ENCODE data around the gene PTPRH. TPM values are rescaled to one million over a fixed set of nuclear protein-coding genes. Genes with fewer than 3 reads are reported as not detected.

PTPRH gene
- total RNA-seq, 1 experiment from 2014 or later, result 15.9 TPM

- DNase-seq (ENCODE audit: low read depth, low spot score) (no peak), ATAC-seq (no peak)
- BruUV-seq (replicated peaks), result no TSS peak
- intact Hi-C loops (cut with micrococcal nuclease), result no loop called here
- RAD21 ChIA-PET (ENCODE audit: low non-redundant PET in 1 of 2, low total read pairs in 2 of 2, uncharacterized antibody in 2 of 2, unreplicated experiment in 2 of 2), result no interaction called here
- Histone ChIP-seq H3K4me1 (ENCODE audit: control insufficient read depth in 1 of 2, insufficient read depth in 2 of 2, low read length in 2 of 2) (no peaks in the 10 kb centered on the region), H3K9me2 (ENCODE audit: insufficient read depth) (no peaks in the 10 kb centered on the region), H3K27me3 (ENCODE audit: insufficient read depth, low read length) (no peaks in the 10 kb centered on the region), H3K79me2 (ENCODE audit: insufficient read depth, low read length) (peaks cover 89% of the 10 kb centered on the region), H3K4me2 (ENCODE audit: low read length) (no peak overlapping the region), H3K27ac (ENCODE audit: low read depth, low read length) (no peak overlapping the region), H3K9ac (ENCODE audit: low read length) (no peak overlapping the region), H2AFZ (ENCODE audit: low read depth, low read length, poor library complexity, severe bottlenecking) (no peak overlapping the region), H3K4me3 (replicated peaks in 1 of 2; ENCODE audit: low read depth in 1 of 2, low read length in 2 of 2) (no peak overlapping the region), H3K9me3 (ENCODE audit: control insufficient read depth in 1 of 2, insufficient read depth in 1 of 2, low read depth in 1 of 2, low read length in 2 of 2) (no peaks in the 10 kb centered on the region), H3K36me3 (ENCODE audit: control insufficient read depth in 1 of 2, insufficient read depth in 2 of 2, low read length in 2 of 2) (peaks cover 2 to 11% of the 10 kb centered on the region in 2 experiments; a peak in 3 of 4 replicates), H4K20me1 (ENCODE audit: insufficient read depth) (no peaks in the 10 kb centered on the region)
- POLR2A ChIA-PET, result interaction anchor here (1.9 kb wide), 1 partner anchor 9 kb away, joined by 4 read pairs; the partner anchor contains the start of gene PPP6R1
- TF ChIP-seq EZH2 (IDR thresholded peaks at IDR 0.05) (no peak), EZH2phosphoT487 (IDR thresholded peaks at IDR 0.05; ENCODE audit: borderline replicate concordance) (no peak), CEBPB (IDR thresholded peaks at IDR 0.05; ENCODE audit: low read depth) (no peak), ELF1 (IDR thresholded peaks at IDR 0.05; ENCODE audit: borderline replicate concordance, low read depth) (no peak), ZNF274 (IDR thresholded peaks at IDR 0.05; ENCODE audit: low read depth, low read length) (no peak), RAD21 (IDR thresholded peaks at IDR 0.05; ENCODE audit: low read depth) (no peak), SRF (IDR thresholded peaks at IDR 0.05; ENCODE audit: low read depth) (no peak), POLR2A (IDR thresholded peaks at IDR 0.05; ENCODE audit: borderline replicate concordance, extremely low read depth, insufficient read depth, insufficient read length) (no peak), SP1 (IDR thresholded peaks at IDR 0.05; ENCODE audit: low read depth) (no peak), ZBTB33 (IDR thresholded peaks at IDR 0.05; ENCODE audit: extremely low read depth, insufficient replicate concordance, low read length) (no peak), SIN3A (IDR thresholded peaks at IDR 0.05; ENCODE audit: low read depth) (no peak), YY1 (IDR thresholded peaks at IDR 0.05; ENCODE audit: extremely low read depth, insufficient replicate concordance, low read depth, low read length) (no peak)
- TF ChIP-seq, protein P1, sequence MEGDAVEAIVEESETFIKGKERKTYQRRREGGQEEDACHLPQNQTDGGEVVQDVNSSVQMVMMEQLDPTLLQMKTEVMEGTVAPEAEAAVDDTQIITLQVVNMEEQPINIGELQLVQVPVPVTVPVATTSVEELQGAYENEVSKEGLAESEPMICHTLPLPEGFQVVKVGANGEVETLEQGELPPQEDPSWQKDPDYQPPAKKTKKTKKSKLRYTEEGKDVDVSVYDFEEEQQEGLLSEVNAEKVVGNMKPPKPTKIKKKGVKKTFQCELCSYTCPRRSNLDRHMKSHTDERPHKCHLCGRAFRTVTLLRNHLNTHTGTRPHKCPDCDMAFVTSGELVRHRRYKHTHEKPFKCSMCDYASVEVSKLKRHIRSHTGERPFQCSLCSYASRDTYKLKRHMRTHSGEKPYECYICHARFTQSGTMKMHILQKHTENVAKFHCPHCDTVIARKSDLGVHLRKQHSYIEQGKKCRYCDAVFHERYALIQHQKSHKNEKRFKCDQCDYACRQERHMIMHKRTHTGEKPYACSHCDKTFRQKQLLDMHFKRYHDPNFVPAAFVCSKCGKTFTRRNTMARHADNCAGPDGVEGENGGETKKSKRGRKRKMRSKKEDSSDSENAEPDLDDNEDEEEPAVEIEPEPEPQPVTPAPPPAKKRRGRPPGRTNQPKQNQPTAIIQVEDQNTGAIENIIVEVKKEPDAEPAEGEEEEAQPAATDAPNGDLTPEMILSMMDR (IDR thresholded peaks at IDR 0.05 in 2 of 3, conservative IDR thresholded peaks at IDR 0.05 in 1 of 3; ENCODE audit: borderline replicate concordance in 1 of 3, insufficient read depth in 1 of 3, low read depth in 2 of 3, low read length in 2 of 3), result no peak
- TF ChIP-seq, protein P2, sequence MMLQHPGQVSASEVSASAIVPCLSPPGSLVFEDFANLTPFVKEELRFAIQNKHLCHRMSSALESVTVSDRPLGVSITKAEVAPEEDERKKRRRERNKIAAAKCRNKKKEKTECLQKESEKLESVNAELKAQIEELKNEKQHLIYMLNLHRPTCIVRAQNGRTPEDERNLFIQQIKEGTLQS (IDR thresholded peaks at IDR 0.05), result no peak
- CTCF ChIA-PET, result no interaction called here
These were observed 40.5 kb upstream of the PTPRH start for GRCh38 chr19:55249841-55250240.
